H9 (cell line): Measurements from ENCODE around the gene NOS3. TPM values are rescaled to one million over a fixed set of nuclear protein-coding genes. Genes with fewer than 3 reads are reported as not detected.

Source experiments
- DNase-seq: peaks from one replicate; pipeline ENCODE4 v3.0.0-alpha.2; 2017
- H2AFZ ChIP-seq: one replicate; pipeline ENCODE4 v1.6.1; 2013; ENCODE audit warnings: mild to moderate bottlenecking, low read length, control low read depth, moderate library complexity
- H2AK5ac ChIP-seq: 2 replicates; pipeline ENCODE4 v1.6.1; 2013; ENCODE audit warnings: low read length, control low read depth, mixed read lengths; ENCODE audit not compliant: insufficient read length
- H2BK120ac ChIP-seq: one replicate; pipeline ENCODE4 v1.6.1; 2013; ENCODE audit warnings: low read depth, mild to moderate bottlenecking, low read length, control low read depth, inconsistent platforms; ENCODE audit not compliant: poor library complexity, severe bottlenecking
- H2BK12ac ChIP-seq: 2 replicates; pipeline ENCODE4 v1.6.1; 2013; ENCODE audit warnings: low read length, control low read depth, mixed read lengths, low read depth; ENCODE audit not compliant: insufficient read length
- H2BK15ac ChIP-seq: 2 replicates; pipeline ENCODE4 v1.6.1; 2013; ENCODE audit warnings: low read depth, low read length, control low read depth
- H2BK20ac ChIP-seq: one replicate; pipeline ENCODE4 v1.6.1; 2013; ENCODE audit warnings: low read depth, mild to moderate bottlenecking, low read length, control low read depth, inconsistent platforms; ENCODE audit not compliant: poor library complexity, severe bottlenecking
- H2BK5ac ChIP-seq: 2 replicates; pipeline ENCODE4 v1.6.1; 2013; ENCODE audit warnings: low read length, control low read depth, mixed read lengths; ENCODE audit not compliant: insufficient read length
- H3K14ac ChIP-seq: 2 replicates; pipeline ENCODE4 v1.6.1; 2013; ENCODE audit warnings: low read length, control low read depth; ENCODE audit not compliant: insufficient read depth
- H3K18ac ChIP-seq: 2 replicates; pipeline ENCODE4 v1.6.1; 2013; ENCODE audit warnings: low read depth, mild to moderate bottlenecking, mixed read lengths, low read length, control low read depth; ENCODE audit not compliant: insufficient read length
- H3K23ac ChIP-seq: 2 replicates; pipeline ENCODE4 v1.6.1; 2013; ENCODE audit warnings: low read length, control low read depth, mixed read lengths, low read depth; ENCODE audit not compliant: insufficient read length
- H3K23me2 ChIP-seq: 2 replicates; pipeline ENCODE4 v1.6.1; 2013; ENCODE audit warnings: low read depth, mild to moderate bottlenecking, mixed read lengths, low read length, control low read depth; ENCODE audit not compliant: insufficient read length, poor library complexity, severe bottlenecking
- H3K27ac ChIP-seq: 2 replicates; pipeline ENCODE4 v1.5.1; 2013; ENCODE audit warnings: low read length, control low read depth, mixed read lengths, low read depth; ENCODE audit not compliant: insufficient read length
- H3K27me3 ChIP-seq: 2 replicates; pipeline ENCODE4 v1.6.1; 2013; ENCODE audit warnings: low read length, control low read depth, inconsistent platforms; ENCODE audit not compliant: insufficient read depth
- H3K4ac ChIP-seq: 2 replicates; pipeline ENCODE4 v1.6.1; 2013; ENCODE audit warnings: low read depth, mild to moderate bottlenecking, control low read depth, inconsistent platforms, low read length, moderate library complexity
- H3K4me1 ChIP-seq: 2 replicates; pipeline ENCODE4 v1.6.1; 2013; ENCODE audit warnings: low read length, control low read depth, inconsistent platforms; ENCODE audit not compliant: insufficient read depth
- H3K4me2 ChIP-seq: 2 replicates; pipeline ENCODE4 v1.6.1; 2013; ENCODE audit warnings: low read length, control low read depth, mixed read lengths; ENCODE audit not compliant: insufficient read length, insufficient read depth
- H3K56ac ChIP-seq: 2 replicates; pipeline ENCODE4 v1.6.1; 2013; ENCODE audit warnings: low read depth, mild to moderate bottlenecking, mixed read lengths, low read length, control low read depth; ENCODE audit not compliant: insufficient read length
- H3K79me1 ChIP-seq: 2 replicates; pipeline ENCODE4 v1.6.1; 2013; ENCODE audit warnings: low read depth, mild to moderate bottlenecking, moderate library complexity, low read length, control low read depth, inconsistent platforms; ENCODE audit not compliant: insufficient read depth, poor library complexity, severe bottlenecking
- H3K79me2 ChIP-seq: 2 replicates; pipeline ENCODE4 v1.6.1; 2013; ENCODE audit warnings: low read length, control low read depth, inconsistent platforms; ENCODE audit not compliant: insufficient read depth
- H3K9ac ChIP-seq: 2 replicates; pipeline ENCODE4 v1.6.1; 2013; ENCODE audit warnings: low read length, control low read depth, mixed read lengths; ENCODE audit not compliant: insufficient read length; ENCODE audit errors: extremely low read depth
- H3K9me3 ChIP-seq: one replicate; pipeline ENCODE4 v1.6.1; 2013; ENCODE audit warnings: low read depth, low read length, inconsistent platforms; ENCODE audit not compliant: control insufficient read depth
- H3T11ph ChIP-seq: one replicate; pipeline ENCODE4 v1.6.1; 2013; ENCODE audit warnings: mild to moderate bottlenecking, low read length, control low read depth, inconsistent platforms
- H4K20me1 ChIP-seq: one replicate; pipeline ENCODE4 v1.6.1; 2013; ENCODE audit not compliant: control insufficient read depth, insufficient read length, insufficient read depth
- H4K5ac ChIP-seq: 2 replicates; pipeline ENCODE4 v1.6.1; 2013; ENCODE audit warnings: low read depth, mild to moderate bottlenecking, mixed read lengths, low read length, control low read depth; ENCODE audit not compliant: insufficient read length
- H4K8ac ChIP-seq: replicated peaks from 2 replicates; pipeline ENCODE4 v1.6.1; 2013; ENCODE audit warnings: low read length, control low read depth, mixed read lengths, low read depth; ENCODE audit not compliant: insufficient read length
- H4K91ac ChIP-seq: 2 replicates; pipeline ENCODE4 v1.6.1; 2013; ENCODE audit warnings: low read depth, mild to moderate bottlenecking, moderate library complexity, mixed read lengths, low read length, control low read depth; ENCODE audit not compliant: insufficient read length
- H3K27ac Mint-ChIP-seq, 3 experiments: 2 replicates in 2 of 3; 3 replicates in 1 of 3; pipeline ENCODE4 v1.8.0; 2020 to 2021; ENCODE audit warnings: mixed read lengths in 3 of 3, mild to moderate bottlenecking in 1 of 3, moderate library complexity in 1 of 3
- H3K27me3 Mint-ChIP-seq: 2 replicates; pipeline ENCODE4 v1.8.0; 2021; ENCODE audit warnings: low read depth, mild to moderate bottlenecking, moderate library complexity, mixed read lengths
- H3K36me3 Mint-ChIP-seq, 3 experiments: 2 replicates in 2 of 3; 3 replicates in 1 of 3; pipeline ENCODE4 v1.8.0; 2020 to 2021; ENCODE audit warnings: low read depth in 3 of 3, mixed read lengths in 3 of 3; ENCODE audit not compliant: insufficient read depth in 1 of 3
- H3K4me1 Mint-ChIP-seq, 2 experiments: 2 replicates each; pipeline ENCODE4 v1.8.0; 2020; ENCODE audit warnings: mixed read lengths in 2 of 2
- H3K4me3 Mint-ChIP-seq, 2 experiments: 2 replicates in 1 of 2; 3 replicates in 1 of 2; pipeline ENCODE4 v1.8.0; 2020 to 2021; ENCODE audit warnings: mild to moderate bottlenecking in 2 of 2, mixed read lengths in 2 of 2, moderate library complexity in 1 of 2
- H3K9me3 Mint-ChIP-seq, 2 experiments: 2 replicates in 1 of 2; 3 replicates in 1 of 2; pipeline ENCODE4 v1.8.0; 2020; ENCODE audit warnings: mild to moderate bottlenecking in 2 of 2, mixed read lengths in 2 of 2, moderate library complexity in 1 of 2
- WGBS: extraction: QIAGEN DNeasy Blood & Tissue Kit; methylation state at CpG from one replicate; pipeline ENCODE4 v1.1.7; 2013; ENCODE audit warnings: missing lambda C conversion rate, low lambda C conversion rate, mixed read lengths; ENCODE audit not compliant: insufficient read length; ENCODE audit errors: extremely low coverage; 5-methylcytosine and 5-hydroxymethylcytosine counted together
- total RNA-seq: library from RNA; stranded (reverse); gene quantifications from 2 replicates; pipeline ENCODE4 v1.2.1, GENCODE V29; 2021
- TF ChIP-seq, protein P1 (sequence below): fragments of 200-600 bp; sonication (generic); conservative IDR thresholded peaks from 3 replicates; pipeline ENCODE4 v1.8.0; 2021; ENCODE audit warnings: antibody characterized with exemption, mild to moderate bottlenecking

Gene NOS3
- total RNA-seq, 1 experiment from 2014 or later: 4.5 TPM

DNA sequence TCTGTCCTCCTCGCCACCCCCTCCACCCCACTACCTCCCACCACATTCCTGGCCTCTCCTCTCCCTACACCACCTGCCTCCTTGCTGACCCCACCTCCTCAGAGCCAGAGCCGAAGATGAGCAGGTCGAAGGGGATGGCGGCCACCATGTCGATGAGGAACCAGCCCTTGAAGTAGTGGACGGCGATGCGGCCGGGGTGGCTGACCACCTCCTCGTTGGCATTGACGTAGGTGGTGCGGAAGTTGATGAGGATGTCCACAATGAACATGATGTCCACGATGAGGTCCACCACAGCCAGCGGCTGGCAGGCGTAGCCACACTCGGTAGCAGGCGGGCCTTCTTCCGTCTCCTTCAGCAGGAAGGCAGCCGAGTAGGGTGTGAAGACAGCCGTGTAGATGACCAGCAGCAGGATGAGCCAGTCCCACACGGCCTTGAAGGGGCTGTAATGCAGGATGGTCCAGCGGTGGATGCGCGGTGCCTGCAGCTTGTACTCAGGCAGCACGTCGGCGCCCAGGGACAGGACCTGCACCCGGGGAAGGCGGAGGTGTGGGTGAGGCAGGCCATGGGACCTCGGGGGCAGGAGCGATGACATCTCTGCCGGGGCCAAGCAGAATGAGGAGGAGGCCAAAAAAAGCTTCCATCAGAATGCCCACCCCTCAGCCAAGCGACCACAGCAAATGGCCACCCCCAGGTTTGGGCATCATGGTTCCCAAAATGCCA, 38.3 kb upstream of the NOS3 start:
- no peak overlapping the region for H4K5ac ChIP-seq
- no peaks in the 10 kb centered on the region for H3K9me3 Mint-ChIP-seq
- H2AFZ ChIP-seq: no peak overlapping the region
- H4K91ac ChIP-seq: no peak overlapping the region
- H2BK20ac ChIP-seq: no peak overlapping the region
- no peaks in the 10 kb centered on the region for H3K27me3 ChIP-seq
- H2BK120ac ChIP-seq: no peak overlapping the region
- no peak overlapping the region for H3K4me2 ChIP-seq
- no peak overlapping the region for H3K27ac ChIP-seq
- H3K4me3 Mint-ChIP-seq: no peak overlapping the region
- no peak overlapping the region for H3K4ac ChIP-seq
- no peak overlapping the region for H3T11ph ChIP-seq
- H2BK12ac ChIP-seq: no peak overlapping the region
- H4K20me1 ChIP-seq: no peaks in the 10 kb centered on the region
- no peaks in the 10 kb centered on the region; the same call in 1 of the 2 replicates for H3K4me1 ChIP-seq
- peaks cover 0 to 12% (median 0%) of the 10 kb centered on the region in 3 experiments; a peak in 3 of 7 replicates for H3K36me3 Mint-ChIP-seq
- no peak overlapping the region for H2BK15ac ChIP-seq
- H3K23ac ChIP-seq: no peak overlapping the region
- no peak overlapping the region for H2AK5ac ChIP-seq
- no peak overlapping the region for H2BK5ac ChIP-seq
- TF ChIP-seq, protein P1, sequence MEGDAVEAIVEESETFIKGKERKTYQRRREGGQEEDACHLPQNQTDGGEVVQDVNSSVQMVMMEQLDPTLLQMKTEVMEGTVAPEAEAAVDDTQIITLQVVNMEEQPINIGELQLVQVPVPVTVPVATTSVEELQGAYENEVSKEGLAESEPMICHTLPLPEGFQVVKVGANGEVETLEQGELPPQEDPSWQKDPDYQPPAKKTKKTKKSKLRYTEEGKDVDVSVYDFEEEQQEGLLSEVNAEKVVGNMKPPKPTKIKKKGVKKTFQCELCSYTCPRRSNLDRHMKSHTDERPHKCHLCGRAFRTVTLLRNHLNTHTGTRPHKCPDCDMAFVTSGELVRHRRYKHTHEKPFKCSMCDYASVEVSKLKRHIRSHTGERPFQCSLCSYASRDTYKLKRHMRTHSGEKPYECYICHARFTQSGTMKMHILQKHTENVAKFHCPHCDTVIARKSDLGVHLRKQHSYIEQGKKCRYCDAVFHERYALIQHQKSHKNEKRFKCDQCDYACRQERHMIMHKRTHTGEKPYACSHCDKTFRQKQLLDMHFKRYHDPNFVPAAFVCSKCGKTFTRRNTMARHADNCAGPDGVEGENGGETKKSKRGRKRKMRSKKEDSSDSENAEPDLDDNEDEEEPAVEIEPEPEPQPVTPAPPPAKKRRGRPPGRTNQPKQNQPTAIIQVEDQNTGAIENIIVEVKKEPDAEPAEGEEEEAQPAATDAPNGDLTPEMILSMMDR: no peak
- DNase-seq: no peak
- H3K79me1 ChIP-seq: no peaks in the 10 kb centered on the region
- no peaks in the 10 kb centered on the region for H3K23me2 ChIP-seq
- H3K56ac ChIP-seq: no peak overlapping the region
- H4K8ac ChIP-seq: no peak overlapping the region
- peaks cover 4% of the 10 kb centered on the region for H3K27me3 Mint-ChIP-seq
- H3K9ac ChIP-seq: no peak overlapping the region
- no peak overlapping the region for H3K18ac ChIP-seq
- H3K27ac Mint-ChIP-seq: no peak overlapping the region
- H3K14ac ChIP-seq: no peak overlapping the region
- peaks cover 32 to 33% of the 10 kb centered on the region in 2 experiments for H3K4me1 Mint-ChIP-seq
- no peaks in the 10 kb centered on the region for H3K9me3 ChIP-seq
- 100% methylated on average over 1 of the region's 33 CpGs for WGBS
- H3K79me2 ChIP-seq: no peaks in the 10 kb centered on the region
